Vagina (tissue), 2 donors: ENCODE data around the gene CACNA1D. TPM values are rescaled to one million over a fixed set of nuclear protein-coding genes. Genes with fewer than 3 reads are reported as not detected.

Experiments used
- DNase-seq, 2 donors: peaks; one replicate each; pipeline ENCODE4 v3.0.0-alpha.2; 2017; ENCODE audit errors: extremely low spot score in 2 of 2
- H3K27ac ChIP-seq: fragments of 200-600 bp; sonication (generic); one replicate; pipeline ENCODE4 v1.5.1; 2019
- H3K27me3 ChIP-seq: fragments of 200-600 bp; sonication (generic); one replicate; pipeline ENCODE4 v1.5.1; 2019
- H3K36me3 ChIP-seq, 2 donors: fragments of 200-600 bp; sonication (generic); one replicate each; pipeline ENCODE4 v1.5.1; 2017 to 2019
- H3K4me1 ChIP-seq: fragments of 200-600 bp; sonication (generic); one replicate; pipeline ENCODE4 v1.5.1; 2019
- H3K4me3 ChIP-seq, 2 donors: fragments of 200-600 bp; sonication (generic); 1 replicate in 1 of 2; 2 replicates in 1 of 2; pipeline ENCODE4 v1.5.1; 2016 to 2019
- H3K9me3 ChIP-seq: fragments of 200-600 bp; sonication (generic); one replicate; pipeline ENCODE4 v1.5.1; 2019
- POLR2A ChIP-seq, 2 donors: fragments of 450-650 bp; IDR thresholded peaks; one replicate each; pipeline ENCODE4 v1.6.1; 2017; ENCODE audit warnings: antibody characterized with exemption in 2 of 2, mild to moderate bottlenecking in 2 of 2, moderate library complexity in 2 of 2
- POLR2AphosphoS5 ChIP-seq, 2 donors: sonication (generic); formaldehyde crosslinking; IDR thresholded peaks; one replicate each; pipeline ENCODE4 v1.9.0; 2017; ENCODE audit warnings: antibody characterized with exemption in 2 of 2, mild to moderate bottlenecking in 2 of 2, low read depth in 1 of 2; ENCODE audit not compliant: insufficient read depth in 1 of 2
- intact Hi-C: fragments of 100-400 bp; cut with DNase I; formaldehyde crosslinking; loops from one replicate; pipeline ENCODE4 v1.15.1; 2023
- total RNA-seq: library from RNA; depleted of rRNA; stranded (reverse); fragments of >200 nt; gene quantifications from one replicate; pipeline ENCODE4 v1.2.3, GENCODE V29; 2016
- TF ChIP-seq, protein P1 (sequence below), 3 experiments: fragments of 450-650 bp in 2 of 3; fragments of 200-600 bp in 1 of 3; sonication (generic) in 1 of 3; IDR thresholded peaks; one replicate each; pipeline ENCODE4 v1.5.1; 2017 to 2019; ENCODE audit warnings: antibody characterized with exemption in 3 of 3, mild to moderate bottlenecking in 2 of 3, moderate library complexity in 2 of 3

Gene CACNA1D
- total RNA-seq, 1 donor from 2014 or later: 0.74 TPM

GRCh38 chr3:53804697-53805462, 310.5 kb downstream of the CACNA1D start:
- intact Hi-C loops: no loop called here
- no peak overlapping the region for H3K27ac ChIP-seq
- H3K36me3 ChIP-seq: no peaks in the 10 kb centered on the region
- TF ChIP-seq POLR2AphosphoS5 (IDR thresholded peaks at IDR 0.05; ENCODE audit: insufficient read depth in 1 of 2, low read depth in 1 of 2): no peak
- TF ChIP-seq POLR2A (IDR thresholded peaks at IDR 0.05): no peak
- TF ChIP-seq, protein P1, sequence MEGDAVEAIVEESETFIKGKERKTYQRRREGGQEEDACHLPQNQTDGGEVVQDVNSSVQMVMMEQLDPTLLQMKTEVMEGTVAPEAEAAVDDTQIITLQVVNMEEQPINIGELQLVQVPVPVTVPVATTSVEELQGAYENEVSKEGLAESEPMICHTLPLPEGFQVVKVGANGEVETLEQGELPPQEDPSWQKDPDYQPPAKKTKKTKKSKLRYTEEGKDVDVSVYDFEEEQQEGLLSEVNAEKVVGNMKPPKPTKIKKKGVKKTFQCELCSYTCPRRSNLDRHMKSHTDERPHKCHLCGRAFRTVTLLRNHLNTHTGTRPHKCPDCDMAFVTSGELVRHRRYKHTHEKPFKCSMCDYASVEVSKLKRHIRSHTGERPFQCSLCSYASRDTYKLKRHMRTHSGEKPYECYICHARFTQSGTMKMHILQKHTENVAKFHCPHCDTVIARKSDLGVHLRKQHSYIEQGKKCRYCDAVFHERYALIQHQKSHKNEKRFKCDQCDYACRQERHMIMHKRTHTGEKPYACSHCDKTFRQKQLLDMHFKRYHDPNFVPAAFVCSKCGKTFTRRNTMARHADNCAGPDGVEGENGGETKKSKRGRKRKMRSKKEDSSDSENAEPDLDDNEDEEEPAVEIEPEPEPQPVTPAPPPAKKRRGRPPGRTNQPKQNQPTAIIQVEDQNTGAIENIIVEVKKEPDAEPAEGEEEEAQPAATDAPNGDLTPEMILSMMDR (IDR thresholded peaks at IDR 0.05): no peak
- no peaks in the 10 kb centered on the region for H3K9me3 ChIP-seq
- H3K27me3 ChIP-seq: no peaks in the 10 kb centered on the region
- no peak overlapping the region for H3K4me3 ChIP-seq
- peaks cover 17% of the 10 kb centered on the region for H3K4me1 ChIP-seq
- no peak for DNase-seq

- TF ChIP-seq, protein P1 (IDR thresholded peaks at IDR 0.05): no peak
- no peak for TF ChIP-seq POLR2AphosphoS5 (IDR thresholded peaks at IDR 0.05; ENCODE audit: insufficient read depth in 1 of 2, low read depth in 1 of 2)
- TF ChIP-seq POLR2A (IDR thresholded peaks at IDR 0.05): no peak
- no peak for DNase-seq
- intact Hi-C loops: no loop called here
Observed at GRCh38 chr3:53805463-53806159, 311.2 kb downstream of the CACNA1D start.

DNA sequence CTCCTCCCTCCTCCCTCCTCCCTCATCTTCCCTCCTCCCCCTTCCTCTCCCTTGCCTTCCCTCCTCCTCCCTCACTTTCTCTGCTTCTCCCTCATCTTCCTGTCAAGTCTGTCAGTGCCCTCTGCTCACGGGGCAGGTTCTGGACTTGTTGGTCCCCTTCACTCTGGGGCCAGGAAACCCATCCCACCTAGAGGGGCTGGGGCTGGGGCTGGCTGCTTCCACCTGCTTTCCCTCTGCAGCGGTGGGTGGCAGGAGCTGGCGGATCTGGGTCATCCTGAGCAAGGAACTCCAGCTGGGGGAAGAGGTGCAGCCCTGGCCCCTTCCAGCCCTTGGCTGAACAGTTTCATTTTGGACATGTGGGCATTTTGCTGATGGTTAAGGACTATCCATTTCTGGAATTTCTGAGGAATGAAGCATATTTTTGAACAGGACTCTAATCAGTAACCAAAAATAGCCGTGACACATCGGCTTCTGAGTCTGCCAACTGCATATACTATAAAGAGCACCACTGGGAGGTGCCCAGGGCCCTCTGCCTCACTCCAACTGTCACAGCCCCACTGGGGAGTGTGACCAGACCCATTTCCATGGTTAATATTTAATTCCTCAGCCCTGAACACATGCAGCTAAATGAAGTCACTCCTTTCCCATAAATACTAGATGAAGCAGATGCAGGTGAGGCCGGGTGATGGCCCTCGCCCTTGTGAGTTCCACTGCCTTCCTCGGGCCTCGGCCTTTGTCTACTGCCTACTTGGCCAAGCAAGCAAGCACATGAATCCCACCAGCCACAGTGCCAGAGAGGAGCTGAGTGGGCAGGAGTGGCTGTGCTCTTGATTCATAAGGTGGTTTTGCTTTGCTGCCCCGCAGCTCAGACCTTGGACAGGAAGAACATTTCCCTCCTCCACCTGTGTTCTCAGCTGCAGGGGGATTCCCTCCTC, 312.0 kb downstream of the CACNA1D start:
- H3K36me3 ChIP-seq: no peaks in the 10 kb centered on the region

More at GRCh38 chr3:53805463-53806159, 311.2 kb downstream of the CACNA1D start:
- no peaks in the 10 kb centered on the region for H3K27me3 ChIP-seq
- H3K9me3 ChIP-seq: no peaks in the 10 kb centered on the region
- H3K4me1 ChIP-seq: peaks cover 9% of the 10 kb centered on the region
- H3K27ac ChIP-seq: no peak overlapping the region
- no peak overlapping the region for H3K4me3 ChIP-seq
- no peaks in the 10 kb centered on the region for H3K36me3 ChIP-seq

DNA sequence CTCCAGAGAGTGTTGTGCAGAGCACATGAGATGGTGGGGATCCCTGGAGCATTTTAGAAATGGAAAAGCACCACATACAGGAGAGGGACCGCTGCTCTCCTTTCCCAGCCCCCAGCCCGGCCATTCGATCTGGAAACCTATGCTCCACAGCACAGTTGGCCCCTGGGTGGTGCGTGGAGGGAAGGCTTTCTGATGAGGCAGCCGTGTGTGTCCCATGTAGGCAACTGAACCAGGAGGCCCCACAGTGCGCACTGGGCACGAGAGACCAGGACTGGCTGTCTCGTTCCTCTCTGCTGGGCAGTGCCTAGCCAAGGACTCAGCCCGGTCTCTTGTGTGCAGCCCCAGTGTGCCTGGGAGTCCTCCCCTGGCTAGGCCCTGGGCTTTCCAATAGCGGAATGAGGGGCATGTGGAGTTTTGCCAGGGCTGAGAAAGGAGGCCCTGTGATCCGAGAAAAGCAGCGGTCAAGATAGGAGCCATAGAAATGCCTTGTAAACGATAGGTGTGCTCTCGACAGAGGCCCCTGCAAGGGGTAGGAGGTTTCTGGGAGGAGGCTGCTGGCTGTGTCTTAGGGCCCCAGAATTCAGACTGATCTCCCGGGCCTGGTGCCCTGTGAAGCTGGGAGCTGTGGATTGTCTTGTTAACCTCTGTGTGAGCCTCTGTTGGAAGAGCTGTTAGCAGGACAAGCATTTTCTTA, 312.9 kb downstream of the CACNA1D start:
- DNase-seq: no peak
- TF ChIP-seq POLR2A (IDR thresholded peaks at IDR 0.05) (no peak), POLR2AphosphoS5 (IDR thresholded peaks at IDR 0.05; ENCODE audit: insufficient read depth in 1 of 2, low read depth in 1 of 2) (no peak)
- TF ChIP-seq, protein P1 (IDR thresholded peaks at IDR 0.05): no peak
- no peak overlapping the region for H3K4me3 ChIP-seq

More for the DNA sequence above, 312.0 kb downstream of the CACNA1D start:
- intact Hi-C loops: no loop called here
- H3K27ac ChIP-seq: no peak overlapping the region
- H3K27me3 ChIP-seq: no peaks in the 10 kb centered on the region
- TF ChIP-seq, protein P1 (IDR thresholded peaks at IDR 0.05): no peak
- no peak for TF ChIP-seq POLR2AphosphoS5 (IDR thresholded peaks at IDR 0.05; ENCODE audit: insufficient read depth in 1 of 2, low read depth in 1 of 2)
- TF ChIP-seq POLR2A (IDR thresholded peaks at IDR 0.05): no peak
- H3K4me3 ChIP-seq: no peak overlapping the region
- no peaks in the 10 kb centered on the region for H3K9me3 ChIP-seq
- peaks cover 9% of the 10 kb centered on the region for H3K4me1 ChIP-seq
- no peak for DNase-seq

More for the DNA sequence above, 312.9 kb downstream of the CACNA1D start:
- peaks cover 9% of the 10 kb centered on the region for H3K4me1 ChIP-seq
- H3K9me3 ChIP-seq: no peaks in the 10 kb centered on the region
- no peak overlapping the region for H3K27ac ChIP-seq
- intact Hi-C loops: no loop called here
- no peaks in the 10 kb centered on the region for H3K36me3 ChIP-seq
- no peaks in the 10 kb centered on the region for H3K27me3 ChIP-seq
